Chondrocyte (in vitro differentiated cells): ENCODE data around the gene DNAJC5G. TPM values are rescaled to one million over a fixed set of nuclear protein-coding genes. Genes with fewer than 3 reads are reported as not detected.

Experiments used
- DNase-seq: peaks from one replicate; pipeline ENCODE4 v3.0.0; 2021; ENCODE audit warnings: mixed read lengths, low spot score
- H3K27ac Mint-ChIP-seq: one replicate; pipeline ENCODE4 v1.8.0; 2021; ENCODE audit warnings: mild to moderate bottlenecking, moderate library complexity, mixed read lengths; ENCODE audit not compliant: unreplicated experiment
- H3K27me3 Mint-ChIP-seq: 2 replicates; pipeline ENCODE4 v1.8.0; 2021; ENCODE audit warnings: low read depth, mixed read lengths
- H3K36me3 Mint-ChIP-seq: 2 replicates; pipeline ENCODE4 v1.8.0; 2021; ENCODE audit warnings: low read depth, mixed read lengths
- H3K4me1 Mint-ChIP-seq: 2 replicates; pipeline ENCODE4 v1.8.0; 2021; ENCODE audit warnings: low read depth, mild to moderate bottlenecking, mixed read lengths
- H3K4me3 Mint-ChIP-seq: one replicate; pipeline ENCODE4 v1.8.0; 2021; ENCODE audit warnings: mild to moderate bottlenecking, moderate library complexity, mixed read lengths; ENCODE audit not compliant: unreplicated experiment
- H3K9me3 Mint-ChIP-seq: 2 replicates; pipeline ENCODE4 v1.8.0; 2021; ENCODE audit warnings: low read depth, mixed read lengths
- total RNA-seq: library from RNA; stranded (reverse); gene quantifications from 3 replicates; pipeline ENCODE4 v1.2.1, GENCODE V29; 2021
- TF ChIP-seq, protein P1 (sequence below): fragments of 200-600 bp; sonication (generic); IDR thresholded peaks from 2 replicates; pipeline ENCODE4 v1.5.0; 2021; ENCODE audit warnings: antibody characterized with exemption, mild to moderate bottlenecking, moderate library complexity

The DNAJC5G gene
- total RNA-seq, 1 donor from 2014 or later, result not detected

DNA sequence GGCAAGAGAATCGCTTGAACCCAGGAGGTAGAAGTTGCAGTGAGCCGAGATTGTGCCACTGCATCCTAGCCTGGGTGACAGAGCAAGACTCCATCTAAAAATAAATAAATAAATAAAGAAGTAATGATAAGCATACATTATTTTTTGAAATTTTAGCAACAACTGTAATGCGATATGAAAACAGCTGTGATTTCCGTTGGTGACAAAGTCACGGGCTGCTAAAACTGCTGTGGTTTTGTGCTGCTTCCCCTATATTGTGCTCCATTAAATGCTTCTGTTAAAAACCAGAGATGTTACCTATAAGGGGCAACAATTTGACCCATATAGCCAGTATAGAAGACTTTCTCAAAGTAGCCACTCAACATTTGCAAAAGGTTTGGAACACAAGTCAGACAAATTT, 15.3 kb downstream of the DNAJC5G start:
- no peak for DNase-seq
- H3K36me3 Mint-ChIP-seq, result no peaks in the 10 kb centered on the region
- H3K27me3 Mint-ChIP-seq, result peaks cover 31% of the 10 kb centered on the region
- no peaks in the 10 kb centered on the region for H3K9me3 Mint-ChIP-seq
- TF ChIP-seq, protein P1, sequence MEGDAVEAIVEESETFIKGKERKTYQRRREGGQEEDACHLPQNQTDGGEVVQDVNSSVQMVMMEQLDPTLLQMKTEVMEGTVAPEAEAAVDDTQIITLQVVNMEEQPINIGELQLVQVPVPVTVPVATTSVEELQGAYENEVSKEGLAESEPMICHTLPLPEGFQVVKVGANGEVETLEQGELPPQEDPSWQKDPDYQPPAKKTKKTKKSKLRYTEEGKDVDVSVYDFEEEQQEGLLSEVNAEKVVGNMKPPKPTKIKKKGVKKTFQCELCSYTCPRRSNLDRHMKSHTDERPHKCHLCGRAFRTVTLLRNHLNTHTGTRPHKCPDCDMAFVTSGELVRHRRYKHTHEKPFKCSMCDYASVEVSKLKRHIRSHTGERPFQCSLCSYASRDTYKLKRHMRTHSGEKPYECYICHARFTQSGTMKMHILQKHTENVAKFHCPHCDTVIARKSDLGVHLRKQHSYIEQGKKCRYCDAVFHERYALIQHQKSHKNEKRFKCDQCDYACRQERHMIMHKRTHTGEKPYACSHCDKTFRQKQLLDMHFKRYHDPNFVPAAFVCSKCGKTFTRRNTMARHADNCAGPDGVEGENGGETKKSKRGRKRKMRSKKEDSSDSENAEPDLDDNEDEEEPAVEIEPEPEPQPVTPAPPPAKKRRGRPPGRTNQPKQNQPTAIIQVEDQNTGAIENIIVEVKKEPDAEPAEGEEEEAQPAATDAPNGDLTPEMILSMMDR, result no peak
- H3K4me1 Mint-ChIP-seq, result peaks cover 15% of the 10 kb centered on the region
- H3K27ac Mint-ChIP-seq, result no peak overlapping the region
- no peak overlapping the region for H3K4me3 Mint-ChIP-seq

GRCh38 chr2:27291865-27292264, 16.6 kb downstream of the DNAJC5G start:
- no peak for DNase-seq
- TF ChIP-seq, protein P1, result peak; percentile 18
- no peaks in the 10 kb centered on the region for H3K9me3 Mint-ChIP-seq
- H3K4me3 Mint-ChIP-seq, result no peak overlapping the region
- peaks cover 15% of the 10 kb centered on the region for H3K4me1 Mint-ChIP-seq
- H3K27me3 Mint-ChIP-seq, result peaks cover 26% of the 10 kb centered on the region
- H3K27ac Mint-ChIP-seq, result no peak overlapping the region
- no peaks in the 10 kb centered on the region for H3K36me3 Mint-ChIP-seq

GRCh38 chr2:27294928-27295327, 19.7 kb downstream of the DNAJC5G start:
- Mint-ChIP-seq H3K27ac (no peak overlapping the region), H3K4me1 (peaks cover 15% of the 10 kb centered on the region), H3K4me3 (no peak overlapping the region), H3K27me3 (peaks cover 25% of the 10 kb centered on the region), H3K9me3 (no peaks in the 10 kb centered on the region), H3K36me3 (no peaks in the 10 kb centered on the region)
- TF ChIP-seq, protein P1, result no peak
- no peak for DNase-seq

DNA sequence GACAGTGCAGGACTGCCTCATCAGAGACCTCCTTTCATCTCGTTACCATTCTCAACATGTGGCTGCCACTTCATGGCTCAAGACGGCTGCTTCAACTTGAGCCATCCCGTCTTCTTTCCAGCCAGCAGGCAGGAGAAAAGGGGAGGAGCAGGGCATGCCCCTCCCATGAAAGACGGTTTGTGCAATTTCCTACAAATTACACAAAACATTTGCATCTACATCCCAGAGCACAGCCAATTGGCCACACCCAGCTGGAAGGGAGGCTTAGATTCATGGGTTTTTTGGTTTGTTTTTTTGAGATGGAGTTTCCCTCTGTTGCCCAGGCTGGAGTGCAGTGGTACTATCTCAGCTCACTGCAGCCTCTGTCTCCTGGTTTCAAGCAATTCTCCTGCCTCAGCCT, 21.2 kb downstream of the DNAJC5G start:
- Mint-ChIP-seq H3K9me3 (no peaks in the 10 kb centered on the region), H3K27me3 (peaks cover 24% of the 10 kb centered on the region), H3K36me3 (no peaks in the 10 kb centered on the region), H3K27ac (no peak overlapping the region), H3K4me1 (peaks cover 15% of the 10 kb centered on the region), H3K4me3 (no peak overlapping the region)
- TF ChIP-seq, protein P1, result no peak
- DNase-seq, result no peak

DNA sequence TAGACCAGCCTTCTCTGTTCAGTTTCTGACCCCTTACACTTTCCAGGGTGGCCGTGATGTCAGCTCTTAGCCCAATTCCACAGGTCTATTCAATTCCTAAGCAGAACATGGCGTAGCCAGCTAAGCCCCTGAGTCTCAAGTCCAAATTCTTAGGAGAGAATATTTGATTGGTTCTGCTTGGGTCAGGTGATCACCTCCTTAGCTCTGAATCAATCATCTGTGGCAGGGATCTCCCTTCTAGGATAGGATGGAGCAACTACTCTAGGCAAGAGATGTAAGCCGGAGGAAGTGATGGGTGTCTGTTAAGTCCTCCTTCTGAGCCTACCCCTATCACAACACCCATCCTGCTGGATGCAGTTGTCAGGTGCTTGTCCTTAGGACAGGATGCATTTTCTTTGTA, 22.0 kb downstream of the DNAJC5G start:
- H3K4me1 Mint-ChIP-seq, result peaks cover 15% of the 10 kb centered on the region
- no peaks in the 10 kb centered on the region for H3K36me3 Mint-ChIP-seq
- H3K27ac Mint-ChIP-seq, result no peak overlapping the region
- H3K27me3 Mint-ChIP-seq, result peaks cover 19% of the 10 kb centered on the region
- TF ChIP-seq, protein P1, result no peak
- no peak overlapping the region for H3K4me3 Mint-ChIP-seq
- DNase-seq, result no peak
- no peaks in the 10 kb centered on the region for H3K9me3 Mint-ChIP-seq
